IMR-90 (cell line): ENCODE data around the gene AKR1E2. TPM values are rescaled to one million over a fixed set of nuclear protein-coding genes. Genes with fewer than 3 reads are reported as not detected.

ENCODE experiments used
- ATAC-seq: fragments of 200-7000 bp; cut with Tn5 transposase; 2 replicates; pipeline ENCODE4 v1.9.1; 2020; ENCODE audit warnings: low read depth, mild to moderate bottlenecking, moderate library complexity
- BruUV-seq: library from RNA; stranded (reverse); fragments of 400-500 nt; replicated peaks from 2 replicates; lab custom pipeline; 2021; lab: Mats Ljungman, UMichigan
- CTCF ChIA-PET: fragments of 300-600 bp; formaldehyde crosslinking; extraction: SDS; loops from one replicate; lab custom pipeline; 2021; ENCODE audit warnings: antibody characterized with exemption; lab: Yijun Ruan, JAX
- POLR2A ChIA-PET: fragments of 300-600 bp; sonication (Branson Sonifier 250); formaldehyde crosslinking; loops from one replicate; lab custom pipeline; 2022; ENCODE audit warnings: antibody characterized with exemption; ENCODE audit not compliant: unreplicated experiment; lab: Charles Lee
- DNase-seq: peaks from one replicate; pipeline ENCODE4 v3.0.0; 2013
- H2AFZ ChIP-seq: replicated peaks from 2 replicates; pipeline ENCODE3; 2013; ENCODE audit warnings: low read length, mild to moderate bottlenecking; ENCODE audit not compliant: poor library complexity
- H2AK5ac ChIP-seq: 2 replicates; pipeline ENCODE4 v1.6.1; 2013; ENCODE audit warnings: low read depth, low read length, inconsistent platforms
- H2AK9ac ChIP-seq: replicated peaks from 2 replicates; pipeline ENCODE3; 2013; ENCODE audit warnings: mild to moderate bottlenecking, low read depth, low read length, moderate library complexity; ENCODE audit not compliant: poor library complexity
- H2BK120ac ChIP-seq: 2 replicates; pipeline ENCODE4 v1.6.1; 2013; ENCODE audit warnings: low read depth, low read length, inconsistent platforms
- H2BK15ac ChIP-seq: 3 replicates; pipeline ENCODE4 v1.6.1; 2013; ENCODE audit warnings: low read depth, low read length, inconsistent platforms
- H2BK20ac ChIP-seq: 2 replicates; pipeline ENCODE4 v1.6.1; 2013; ENCODE audit warnings: low read depth, mild to moderate bottlenecking, inconsistent platforms, low read length, moderate library complexity
- H2BK5ac ChIP-seq: 2 replicates; pipeline ENCODE4 v1.6.1; 2013; ENCODE audit warnings: mild to moderate bottlenecking, low read depth, low read length, inconsistent platforms; ENCODE audit not compliant: poor library complexity, severe bottlenecking
- H3K14ac ChIP-seq: replicated peaks from 2 replicates; pipeline ENCODE4 v1.6.1; 2013; ENCODE audit warnings: low read depth, low read length, inconsistent platforms
- H3K18ac ChIP-seq: 2 replicates; pipeline ENCODE4 v1.6.1; 2013; ENCODE audit warnings: low read depth, low read length, control low read depth
- H3K23ac ChIP-seq: 2 replicates; pipeline ENCODE4 v1.6.1; 2013; ENCODE audit warnings: low read depth, low read length, inconsistent platforms
- H3K27ac ChIP-seq: 2 replicates; pipeline ENCODE4 v1.5.1; 2013; ENCODE audit warnings: mild to moderate bottlenecking, control low read depth, low read length; ENCODE audit not compliant: insufficient read depth
- H3K27me3 ChIP-seq: 2 replicates; pipeline ENCODE4 v1.6.1; 2013; ENCODE audit warnings: low read length; ENCODE audit not compliant: control insufficient read depth, insufficient read depth
- H3K36me3 ChIP-seq: 2 replicates; pipeline ENCODE4 v1.6.1; 2013; ENCODE audit warnings: low read length, mixed read lengths; ENCODE audit not compliant: control insufficient read depth, insufficient read depth
- H3K4ac ChIP-seq: 2 replicates; pipeline ENCODE4 v1.6.1; 2013; ENCODE audit warnings: low read depth, low read length, inconsistent platforms
- H3K4me1 ChIP-seq: 2 replicates; pipeline ENCODE4 v1.6.1; 2013; ENCODE audit warnings: low read length, mixed read lengths; ENCODE audit not compliant: control insufficient read depth, insufficient read depth
- H3K4me2 ChIP-seq: 2 replicates; pipeline ENCODE4 v1.6.1; 2013; ENCODE audit warnings: low read depth, mild to moderate bottlenecking, control low read depth, low read length, moderate library complexity
- H3K4me3 ChIP-seq: 2 replicates; pipeline ENCODE4 v1.5.1; 2013; ENCODE audit warnings: low read depth, mild to moderate bottlenecking, control low read depth, low read length, moderate library complexity; ENCODE audit not compliant: insufficient read depth
- H3K56ac ChIP-seq: 2 replicates; pipeline ENCODE4 v1.6.1; 2013; ENCODE audit warnings: low read length, inconsistent platforms; ENCODE audit not compliant: insufficient read depth; ENCODE audit errors: extremely low read depth
- H3K79me1 ChIP-seq, 2 experiments: 2 replicates each; pipeline ENCODE4 v1.6.1; 2013; ENCODE audit warnings: low read length in 2 of 2, inconsistent platforms in 1 of 2, low read depth in 1 of 2
- H3K9ac ChIP-seq: 2 replicates; pipeline ENCODE4 v1.6.1; 2013; ENCODE audit warnings: low read depth, low read length, control low read depth
- H3K9me1 ChIP-seq: 2 replicates; pipeline ENCODE4 v1.6.1; 2013; ENCODE audit warnings: low read length, inconsistent platforms; ENCODE audit not compliant: insufficient read depth
- H3K9me3 ChIP-seq: 2 replicates; pipeline ENCODE4 v1.6.1; 2013; ENCODE audit warnings: low read length; ENCODE audit not compliant: control insufficient read depth, insufficient read depth
- H4K20me1 ChIP-seq: 2 replicates; pipeline ENCODE4 v1.6.1; 2013; ENCODE audit warnings: low read length, inconsistent platforms; ENCODE audit not compliant: insufficient read depth
- H4K5ac ChIP-seq: 2 replicates; pipeline ENCODE4 v1.6.1; 2013; ENCODE audit warnings: mild to moderate bottlenecking, low read depth, low read length, control low read depth
- H4K8ac ChIP-seq, 2 experiments: 2 replicates each; pipeline ENCODE4 v1.6.1; 2013; ENCODE audit warnings: low read depth in 2 of 2, low read length in 2 of 2, control low read depth in 1 of 2, inconsistent platforms in 1 of 2
- H4K91ac ChIP-seq: 2 replicates; pipeline ENCODE4 v1.6.1; 2013; ENCODE audit warnings: low read depth, low read length, inconsistent platforms; ENCODE audit not compliant: insufficient read depth
- MAFK ChIP-seq: IDR thresholded peaks from 2 replicates; pipeline ENCODE4 v1.6.1; 2012; ENCODE audit warnings: low read depth, low read length, improper control_type of control experiment
- POLR2A ChIP-seq: IDR thresholded peaks from 2 replicates; pipeline ENCODE4 v1.6.1; 2012; ENCODE audit warnings: mild to moderate bottlenecking, low read depth, low read length
- RFX5 ChIP-seq: IDR thresholded peaks from 2 replicates; pipeline ENCODE4 v1.8.0; 2012; ENCODE audit warnings: low read depth, mild to moderate bottlenecking, low read length, moderate library complexity
- WGBS, 2 experiments: methylation state at CpG; one replicate each; pipeline versions ENCODE4 v1.1.5 to v1.1.7; 2013; ENCODE audit warnings: missing lambda C conversion rate in 2 of 2; ENCODE audit not compliant: insufficient read length in 1 of 2; ENCODE audit errors: extremely low coverage in 2 of 2; 5-methylcytosine and 5-hydroxymethylcytosine counted together
- dilution Hi-C: fragments of 300-500 bp; cut with HindIII; formaldehyde crosslinking; loops from one replicate; pipeline ENCODE4 v1.14.3; 2018; ENCODE audit warnings: low sequenced_read_pairs; ENCODE audit not compliant: unreplicated experiment
- in situ Hi-C: fragments of 300-500 bp; cut with MboI; formaldehyde crosslinking; loops from 3 replicates; pipeline ENCODE4 v1.14.3; 2019; ENCODE audit warnings: low sequenced_read_pairs, inconsistent platforms, mixed read lengths
- intact Hi-C: fragments of 100-400 bp; cut with micrococcal nuclease; formaldehyde crosslinking; loops from 2 replicates; pipeline ENCODE4 v1.10.0; 2022
- polyA plus RNA-seq, 3 experiments: library from polyadenylated mRNA; depleted of rRNA; stranded (reverse); fragments of >200 nt; gene quantifications; 2 replicates each; pipeline ENCODE4 v1.2.3, GENCODE V29; 2012; ENCODE audit warnings: low replicate concordance in 1 of 3
- total RNA-seq: library from RNA; depleted of rRNA; stranded (reverse); fragments of >200 nt; gene quantifications from 2 replicates; pipeline ENCODE4 v1.2.3, GENCODE V29; 2012

Gene AKR1E2
- total and polyA plus RNA-seq, 2 of the 4 experiments (the other 2 are of a cell fraction), result 1.2 to 3.4 TPM

GRCh38 chr10:4804465-4804864 lies 21.5 kb upstream of the AKR1E2 start:
- peak; percentile 66 for TF ChIP-seq MAFK
- TF ChIP-seq RFX5, result no peak
- TF ChIP-seq POLR2A, result no peak
- no peak overlapping the region for H3K9ac ChIP-seq

More at GRCh38 chr10:4804465-4804864, 21.5 kb upstream of the AKR1E2 start:
- H4K8ac ChIP-seq, result peak overlapping the region; percentile 44 to 90
- CTCF ChIA-PET, result interaction anchor here (1.6 kb wide), 1 partner anchor 10 kb away, joined by 5 read pairs; no protein-coding TSS in a partner anchor
- H3K27me3 ChIP-seq, result no peaks in the 10 kb centered on the region
- H3K4me2 ChIP-seq, result 0 out of 2 replicates have a peak overlapping the region, but pooled peaks have one; percentile 1
- peak overlapping the region; percentile 93 for H2BK5ac ChIP-seq
- peak overlapping the region; percentile 85 for H4K5ac ChIP-seq
- H3K9me1 ChIP-seq, result peaks cover 3% of the 10 kb centered on the region
- no peaks in the 10 kb centered on the region for H3K36me3 ChIP-seq
- no peak overlapping the region for H2AFZ ChIP-seq
- peak overlapping the region; percentile 91 for H3K4ac ChIP-seq
- H3K56ac ChIP-seq, result 0 out of 2 replicates have a peak overlapping the region, but pooled peaks have one; percentile 23
- H2BK15ac ChIP-seq, result peak overlapping the region; percentile 29; the same call in 1 of the 3 replicates
- POLR2A ChIA-PET, result no interaction called here
- peaks cover 0 to 19% of the 10 kb centered on the region in 2 experiments; a peak in 2 of 4 replicates for H3K79me1 ChIP-seq
- H2BK20ac ChIP-seq, result peak overlapping the region; percentile 90
- WGBS, 2 experiments, result no CpG with 5 or more reads among the region's 5 CpGs
- peak overlapping the region; percentile 79; the same call in 1 of the 2 replicates for H2AK5ac ChIP-seq
- H3K23ac ChIP-seq, result peak overlapping the region; percentile 77
- in situ Hi-C loops, result no loop called here
- no TSS peak for BruUV-seq
- no peak overlapping the region for H2AK9ac ChIP-seq
- DNase-seq (peak; percentile 75), ATAC-seq (peak; percentile 75)
- H4K20me1 ChIP-seq, result no peaks in the 10 kb centered on the region
- peak overlapping the region; percentile 89 for H2BK120ac ChIP-seq
- peak overlapping the region; percentile 76; the same call in 1 of the 2 replicates for H3K18ac ChIP-seq
- H3K14ac ChIP-seq, result peak overlapping the region; percentile 87
- dilution Hi-C loops, result no loop called here
- intact Hi-C loops, result no loop called here
- H4K91ac ChIP-seq, result peak overlapping the region; percentile 59
- H3K27ac ChIP-seq, result peak overlapping the region; percentile 81
- H3K4me1 ChIP-seq, result peaks cover 4% of the 10 kb centered on the region
- no peak overlapping the region for H3K4me3 ChIP-seq
- no peaks in the 10 kb centered on the region for H3K9me3 ChIP-seq
